ENCODE results near the gene PTPRG. TPM values are rescaled to one million over a fixed set of nuclear protein-coding genes. Genes with fewer than 3 reads are reported as not detected.

The PTPRG gene
- total and polyA plus RNA-seq, 8 donors, result 50.9 to 88.4 (median 54.4) TPM

DNA sequence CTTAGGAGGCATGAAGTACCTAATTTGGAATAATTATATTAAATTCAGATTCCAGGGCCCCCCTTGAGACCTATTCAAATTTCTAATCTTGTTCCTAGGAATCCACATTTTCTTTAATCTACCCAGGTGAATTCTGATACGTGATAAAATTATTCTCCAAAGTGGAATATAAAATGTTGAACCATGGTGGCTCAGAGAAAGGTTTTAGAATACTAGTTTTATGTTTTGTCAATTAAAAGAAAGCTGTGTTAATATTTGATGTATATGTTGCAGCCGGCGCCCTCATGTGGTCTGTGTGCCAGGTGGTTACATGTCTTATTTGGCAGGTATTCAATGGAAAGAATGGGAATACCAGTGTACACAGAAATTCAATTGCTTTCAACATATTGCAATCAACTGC is 490.1 kb downstream of the PTPRG start:
- intact Hi-C loops (cut with DNase I), result no loop called here
- ATAC-seq (peak; percentile 55), DNase-seq (peak in 2 of 4 donors; percentile 18 to 49)
- no peaks in the 10 kb centered on the region for H3K27me3 ChIP-seq
- no peak overlapping the region for H3K27ac ChIP-seq
- no peaks in the 10 kb centered on the region for H3K9me3 ChIP-seq
- H3K36me3 ChIP-seq, result no peaks in the 10 kb centered on the region
- H3K4me3 ChIP-seq, result no peak overlapping the region
- TF ChIP-seq, protein P1, sequence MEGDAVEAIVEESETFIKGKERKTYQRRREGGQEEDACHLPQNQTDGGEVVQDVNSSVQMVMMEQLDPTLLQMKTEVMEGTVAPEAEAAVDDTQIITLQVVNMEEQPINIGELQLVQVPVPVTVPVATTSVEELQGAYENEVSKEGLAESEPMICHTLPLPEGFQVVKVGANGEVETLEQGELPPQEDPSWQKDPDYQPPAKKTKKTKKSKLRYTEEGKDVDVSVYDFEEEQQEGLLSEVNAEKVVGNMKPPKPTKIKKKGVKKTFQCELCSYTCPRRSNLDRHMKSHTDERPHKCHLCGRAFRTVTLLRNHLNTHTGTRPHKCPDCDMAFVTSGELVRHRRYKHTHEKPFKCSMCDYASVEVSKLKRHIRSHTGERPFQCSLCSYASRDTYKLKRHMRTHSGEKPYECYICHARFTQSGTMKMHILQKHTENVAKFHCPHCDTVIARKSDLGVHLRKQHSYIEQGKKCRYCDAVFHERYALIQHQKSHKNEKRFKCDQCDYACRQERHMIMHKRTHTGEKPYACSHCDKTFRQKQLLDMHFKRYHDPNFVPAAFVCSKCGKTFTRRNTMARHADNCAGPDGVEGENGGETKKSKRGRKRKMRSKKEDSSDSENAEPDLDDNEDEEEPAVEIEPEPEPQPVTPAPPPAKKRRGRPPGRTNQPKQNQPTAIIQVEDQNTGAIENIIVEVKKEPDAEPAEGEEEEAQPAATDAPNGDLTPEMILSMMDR (IDR thresholded peaks at IDR 0.05), result no peak
- no peaks in the 10 kb centered on the region for H3K4me1 ChIP-seq

DNA sequence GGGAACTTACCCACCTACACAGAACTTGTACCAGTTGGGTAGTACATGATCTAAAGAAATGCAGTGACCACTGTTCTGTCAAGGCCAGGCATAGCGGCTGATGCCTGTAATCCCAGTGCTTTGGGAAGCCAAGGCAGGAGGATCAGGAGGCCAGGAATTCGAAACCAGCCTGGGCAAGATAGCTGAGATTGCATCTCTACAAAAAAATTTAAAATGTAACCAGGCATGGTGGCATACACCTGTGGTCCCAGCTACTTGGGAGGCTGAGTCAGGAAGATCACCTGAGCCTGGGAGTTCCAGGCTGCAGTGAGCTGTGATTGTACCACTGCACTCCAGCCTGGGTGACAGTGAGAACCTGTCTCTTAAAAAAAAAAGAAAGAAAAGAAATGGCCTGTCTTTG is 491.0 kb downstream of the PTPRG start:
- intact Hi-C loops (cut with DNase I), result no loop called here
- TF ChIP-seq, protein P1 (IDR thresholded peaks at IDR 0.05), result no peak
- H3K9me3 ChIP-seq, result no peaks in the 10 kb centered on the region
- H3K27me3 ChIP-seq, result no peaks in the 10 kb centered on the region
- no peak overlapping the region for H3K4me3 ChIP-seq
- no peaks in the 10 kb centered on the region for H3K36me3 ChIP-seq
- H3K4me1 ChIP-seq, result no peaks in the 10 kb centered on the region
- DNase-seq (no peak), ATAC-seq (no peak)
- no peak overlapping the region for H3K27ac ChIP-seq

DNA sequence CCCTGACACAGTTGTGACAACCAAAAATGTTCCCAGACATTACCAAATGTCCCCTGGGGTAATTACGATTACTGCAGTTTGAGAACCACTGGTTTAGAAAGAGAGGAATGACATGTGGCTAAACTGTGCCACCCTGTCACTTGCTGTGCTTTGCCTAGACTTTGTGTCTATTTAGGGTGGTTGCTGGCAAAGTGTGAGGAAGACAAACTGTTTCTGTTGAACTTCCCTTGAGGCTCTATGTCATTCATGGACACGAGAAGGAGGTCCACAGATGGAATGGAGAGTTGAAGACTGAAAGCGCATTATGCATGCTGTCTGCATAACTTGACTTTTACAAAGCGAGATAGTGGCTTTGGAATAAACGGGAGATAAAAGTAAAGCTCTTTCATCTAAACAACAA is 495.3 kb downstream of the PTPRG start:
- no peaks in the 10 kb centered on the region for H3K27me3 ChIP-seq
- DNase-seq (no peak), ATAC-seq (no peak)
- H3K4me3 ChIP-seq, result no peak overlapping the region
- H3K4me1 ChIP-seq, result no peaks in the 10 kb centered on the region
- intact Hi-C loops (cut with DNase I), result no loop called here
- no peak overlapping the region for H3K27ac ChIP-seq
- TF ChIP-seq, protein P1 (IDR thresholded peaks at IDR 0.05), result no peak
- no peaks in the 10 kb centered on the region for H3K9me3 ChIP-seq
- H3K36me3 ChIP-seq, result no peaks in the 10 kb centered on the region

DNA sequence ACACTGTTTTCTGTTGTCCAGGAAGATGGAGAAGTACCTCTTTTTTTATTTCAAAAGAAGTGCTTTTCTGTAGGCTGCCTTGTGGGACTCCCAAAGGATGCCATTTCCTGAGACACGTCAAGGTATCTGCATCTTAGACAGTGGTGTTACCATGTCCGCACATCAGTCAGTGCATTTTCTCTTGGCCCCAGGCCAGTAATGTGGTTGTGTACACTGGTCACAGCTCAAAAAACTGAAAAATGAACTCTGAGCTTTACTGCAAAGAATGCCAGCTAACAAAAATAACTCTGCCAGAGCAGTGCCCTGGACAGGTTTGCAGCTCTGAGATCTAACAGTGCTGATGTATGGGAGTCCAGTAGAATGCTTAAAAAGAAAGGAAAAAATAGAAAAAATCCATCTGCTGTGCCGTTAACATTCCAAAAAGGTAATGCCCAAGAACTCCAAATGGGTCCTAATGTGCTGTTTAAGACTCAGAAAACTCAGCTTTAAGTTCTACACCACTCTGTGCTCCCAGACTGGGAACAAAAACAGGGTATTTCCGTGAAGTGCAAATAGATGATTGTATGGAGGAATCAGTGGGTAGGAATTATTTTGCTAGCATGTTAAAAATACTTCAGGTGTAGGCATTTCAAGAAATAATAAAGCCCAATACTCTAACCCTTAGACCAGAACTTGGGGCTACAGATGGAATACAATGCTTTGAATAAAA is 496.1 kb downstream of the PTPRG start:
- DNase-seq, result no peak
- intact Hi-C loops (cut with DNase I), result no loop called here
- TF ChIP-seq, protein P1 (IDR thresholded peaks at IDR 0.05), result no peak
- Histone ChIP-seq H3K9me3 (no peaks in the 10 kb centered on the region), H3K27me3 (no peaks in the 10 kb centered on the region), H3K4me3 (no peak overlapping the region), H3K27ac (no peak overlapping the region), H3K36me3 (no peaks in the 10 kb centered on the region), H3K4me1 (no peaks in the 10 kb centered on the region)
- ATAC-seq, result no peak

DNA sequence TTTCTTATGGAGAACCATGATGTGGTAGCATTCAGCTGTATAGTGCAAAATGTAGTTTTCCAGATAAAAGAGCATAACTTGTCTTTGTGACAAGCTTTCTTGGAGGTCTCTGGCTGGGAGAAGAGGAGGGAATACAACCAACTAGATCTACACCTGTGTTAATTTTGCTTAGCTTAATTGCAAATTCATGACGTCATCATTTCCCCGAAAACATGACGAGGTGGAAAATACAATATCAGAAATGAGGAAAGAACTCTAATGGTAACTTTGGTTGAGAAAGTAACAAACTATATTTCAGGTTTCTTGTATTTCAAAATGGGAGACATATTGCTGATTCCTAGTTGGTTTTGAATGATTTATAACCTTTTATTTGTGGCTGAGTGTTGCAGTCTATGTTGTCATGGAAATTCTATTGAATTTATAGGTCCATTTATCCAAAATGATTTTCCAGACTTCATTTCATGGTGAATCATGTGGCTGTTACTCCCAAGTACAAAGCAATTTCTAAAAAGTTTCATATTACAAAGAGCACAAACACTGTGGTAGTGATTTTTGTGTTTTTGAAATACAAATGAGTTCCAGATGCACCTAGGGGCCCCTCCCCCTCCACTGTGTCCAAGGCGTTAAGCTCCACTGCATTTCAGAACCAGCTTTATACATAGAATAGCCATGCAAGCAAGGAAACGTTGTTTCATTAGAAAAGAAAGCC is 504.8 kb downstream of the PTPRG start:
- H3K27me3 ChIP-seq, result no peaks in the 10 kb centered on the region
- no peak overlapping the region for H3K4me3 ChIP-seq
- TF ChIP-seq, protein P1 (IDR thresholded peaks at IDR 0.05), result no peak
- DNase-seq (no peak), ATAC-seq (no peak)
- no peaks in the 10 kb centered on the region for H3K36me3 ChIP-seq
- H3K4me1 ChIP-seq, result no peaks in the 10 kb centered on the region
- no peak overlapping the region for H3K27ac ChIP-seq
- no peaks in the 10 kb centered on the region for H3K9me3 ChIP-seq
- intact Hi-C loops (cut with DNase I), result no loop called here

Data from left lung (tissue), 10 donors.